GM21737 (cell line): Measurements from ENCODE around the gene DCLK2.
A peak's percentile ranks its signal among the peaks of the same experiment; 100 is the strongest.

Experiments used
- ATAC-seq: cut with Tn5 transposase; IDR thresholded peaks from one replicate; pipeline ENCODE4 v1.9.1; 2021; ENCODE audit warnings: mild to moderate bottlenecking, moderate library complexity; ENCODE audit not compliant: unreplicated experiment

Gene DCLK2

DNA sequence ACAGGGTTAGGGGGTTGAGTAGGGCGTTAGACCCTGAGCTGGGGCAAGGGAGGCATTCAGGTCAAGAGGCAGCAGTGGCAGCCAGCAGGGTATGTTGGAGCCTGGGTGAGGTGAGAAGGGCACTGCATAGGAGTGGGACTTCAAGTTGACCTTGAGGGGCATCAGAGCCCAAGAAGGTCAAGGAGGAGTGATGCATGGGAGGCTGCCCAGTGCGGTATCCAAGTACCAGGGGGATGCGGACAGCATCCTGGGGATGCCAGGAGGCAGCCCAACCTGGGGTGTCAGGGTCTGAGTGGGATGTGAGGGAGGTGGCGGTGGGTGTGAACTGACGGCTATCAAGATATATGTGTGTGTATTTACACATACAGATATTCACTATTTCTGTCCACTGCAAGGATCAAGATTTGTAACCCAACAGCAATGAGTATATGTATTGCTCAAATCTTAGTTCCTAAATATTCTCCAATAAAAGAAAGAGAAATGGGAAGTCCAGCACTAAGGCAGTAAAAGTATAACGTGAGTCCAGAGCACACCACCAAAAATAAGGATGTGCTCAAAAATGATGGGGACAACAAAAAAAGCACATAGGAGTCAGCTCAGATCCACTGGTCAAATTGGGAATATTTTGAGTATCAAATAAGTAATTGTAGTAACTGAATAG lies 9.8 kb upstream of the DCLK2 start:
- no peak for ATAC-seq

DNA sequence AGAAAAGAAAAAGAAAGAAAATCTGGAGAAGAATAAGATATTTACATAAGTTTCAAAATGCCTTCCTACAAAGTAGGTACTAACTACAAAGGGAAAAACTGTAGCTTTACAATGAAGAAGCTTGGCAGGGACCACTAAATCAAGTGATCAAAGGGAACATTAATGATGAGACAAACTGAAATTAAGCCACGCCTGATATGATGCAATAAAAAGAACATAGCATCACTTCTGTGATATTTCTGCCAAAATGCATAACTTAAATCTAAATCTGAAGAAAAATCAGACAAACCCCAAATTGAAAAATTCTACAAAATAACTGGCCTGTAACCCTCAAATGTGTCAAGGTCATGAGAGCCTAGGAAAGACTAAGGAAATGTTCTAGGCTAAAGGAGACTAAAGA lies 8.9 kb upstream of the DCLK2 start:
- ATAC-seq, result no peak

DNA sequence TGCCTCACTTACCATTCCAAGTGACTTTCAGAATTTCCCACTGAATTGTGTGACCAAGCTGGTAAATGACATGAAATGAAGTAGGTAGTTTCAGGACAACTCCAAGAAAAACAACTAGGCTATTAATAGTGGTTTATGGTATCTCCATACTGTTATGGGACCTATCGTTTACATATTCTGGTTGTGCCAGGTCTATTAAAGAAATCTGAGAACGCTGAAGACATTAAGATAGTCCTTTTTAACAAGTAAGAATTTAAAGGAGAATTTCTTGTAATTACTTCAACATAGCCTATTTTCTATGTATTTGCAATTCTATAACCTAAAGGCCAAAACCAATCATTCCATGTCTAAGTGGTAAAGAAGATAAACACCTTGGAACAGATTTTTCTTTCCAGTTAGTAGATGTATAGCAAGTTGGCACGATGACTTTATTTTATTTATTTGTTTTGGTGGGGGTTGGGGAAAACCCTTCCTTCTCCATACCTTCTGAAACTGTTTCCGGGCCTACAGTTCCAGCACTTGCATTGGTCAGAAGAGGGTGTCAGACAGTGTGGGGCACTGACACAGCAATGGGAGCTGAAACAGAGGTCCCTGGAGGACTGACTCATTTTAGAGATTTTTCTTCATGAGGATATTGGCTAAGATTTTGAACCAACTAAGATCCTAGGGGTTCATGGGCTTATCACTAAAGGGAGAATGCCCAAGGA lies 7.6 kb upstream of the DCLK2 start:
- ATAC-seq, result no peak

GRCh38 chr4:150072471-150072870 lies 5.8 kb upstream of the DCLK2 start:
- no peak for ATAC-seq

DNA sequence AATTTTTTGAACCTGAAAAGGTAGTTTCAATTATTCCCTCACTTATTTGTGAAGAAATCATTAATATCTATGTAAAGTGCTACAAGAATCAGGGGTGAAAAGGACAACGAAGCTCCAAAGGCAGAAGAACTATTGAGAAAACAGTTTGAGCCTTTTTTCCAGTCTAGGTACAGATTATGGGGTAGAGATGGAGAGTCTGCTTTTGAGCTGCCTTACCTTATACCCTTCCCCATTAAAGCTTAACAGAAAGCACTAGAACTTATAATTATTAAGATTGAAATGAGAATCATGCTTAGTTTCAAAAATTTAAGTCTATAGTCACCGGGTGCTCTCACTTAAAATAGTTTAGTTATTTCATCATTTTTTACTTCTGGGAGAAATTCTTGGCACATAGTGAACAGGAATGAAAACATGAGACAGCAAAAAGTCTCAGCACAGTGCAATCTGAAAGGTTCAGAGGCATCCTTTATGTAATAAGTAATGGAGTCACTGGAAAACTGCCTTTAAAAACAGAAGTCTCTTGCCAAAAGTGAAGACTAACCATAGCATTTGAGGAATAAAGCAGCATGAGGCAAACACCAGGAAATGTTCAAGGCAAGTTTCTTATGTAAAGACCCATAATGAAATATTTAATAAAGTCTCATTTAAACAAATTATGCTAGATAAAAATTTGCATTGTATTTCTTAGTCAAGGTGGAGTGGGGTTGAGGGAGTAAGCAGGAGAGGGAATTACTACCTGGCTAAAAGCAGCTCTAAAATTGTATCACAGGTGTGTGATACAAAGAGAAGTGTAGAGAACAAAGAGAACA lies 5.1 kb upstream of the DCLK2 start:
- no peak for ATAC-seq

GRCh38 chr4:150074064-150074463 lies 4.2 kb upstream of the DCLK2 start:
- ATAC-seq, result no peak

DNA sequence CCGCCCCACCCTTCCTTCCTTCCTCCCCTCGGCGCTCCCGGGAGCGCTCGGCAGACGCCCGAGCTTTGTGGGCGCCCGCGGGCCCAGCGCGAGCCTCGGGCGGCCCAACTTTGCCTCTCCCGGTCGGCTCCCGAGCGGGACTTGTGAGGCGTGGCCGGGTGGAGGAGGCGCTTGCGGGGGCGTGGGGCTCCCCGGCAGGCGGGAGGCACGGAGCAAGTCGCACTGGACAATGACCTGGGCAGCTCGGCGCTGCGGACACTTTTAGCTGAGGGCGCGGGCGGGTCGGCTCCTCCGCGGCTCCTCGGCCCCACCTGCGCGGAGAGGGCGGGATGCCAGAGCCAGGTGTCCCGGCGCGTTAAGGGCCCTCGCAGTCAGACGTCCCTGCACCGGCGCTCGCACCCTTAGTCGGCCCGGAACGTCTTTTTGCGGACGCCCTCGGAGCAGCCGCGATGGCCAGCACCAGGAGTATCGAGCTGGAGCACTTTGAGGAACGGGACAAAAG lies 385 bp downstream of the DCLK2 start:
- ATAC-seq, result no peak

GRCh38 chr4:150079081-150079581 lies 886 bp downstream of the DCLK2 start:
- ATAC-seq, result no peak

- no peak for ATAC-seq
These were observed 2.1 kb downstream of the DCLK2 start for GRCh38 chr4:150080337-150080736.

DNA sequence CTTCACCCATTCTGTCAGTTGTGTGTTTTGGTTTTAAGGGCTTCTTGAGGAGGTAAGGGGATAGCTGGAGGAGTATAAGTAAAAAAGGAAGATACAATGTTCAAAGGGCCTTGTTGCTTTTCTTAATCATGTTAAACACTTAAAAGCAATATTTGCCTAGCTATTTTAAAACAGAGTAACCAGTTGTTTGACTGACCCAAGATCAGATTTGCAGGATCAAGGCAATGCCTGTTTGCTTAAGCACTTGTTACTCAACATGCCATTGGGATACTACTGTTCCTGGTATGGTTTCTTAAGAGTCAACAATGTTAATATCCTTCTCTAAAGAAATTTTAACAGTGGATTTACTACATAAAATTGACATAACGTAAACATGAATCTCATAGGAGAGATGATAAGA lies 2.6 kb downstream of the DCLK2 start:
- ATAC-seq, result no peak

GRCh38 chr4:150082241-150082640 lies 4.0 kb downstream of the DCLK2 start:
- ATAC-seq, result peak; percentile 81

DNA sequence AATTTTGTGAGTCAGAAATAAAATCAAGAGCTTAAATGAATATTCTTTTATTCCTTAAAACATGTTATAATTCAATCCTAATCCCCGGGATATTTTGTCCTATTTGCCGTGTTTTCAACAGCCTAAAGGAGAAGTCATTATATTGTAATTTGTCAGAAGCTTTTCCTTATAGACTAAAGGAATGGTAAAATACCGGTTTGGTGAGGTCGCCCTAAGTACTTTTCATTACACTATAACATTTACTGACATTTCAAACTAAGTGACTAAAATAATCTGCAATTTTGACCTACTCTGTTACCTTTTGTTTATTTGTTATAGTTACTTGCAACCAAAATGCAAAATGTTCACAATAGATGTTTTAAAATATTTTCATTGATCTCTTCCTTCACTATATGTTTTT lies 8.8 kb downstream of the DCLK2 start:
- ATAC-seq, result no peak

- no peak for ATAC-seq
These were observed 11.5 kb downstream of the DCLK2 start for GRCh38 chr4:150089732-150090131.

- no peak for ATAC-seq
These were observed 12.6 kb downstream of the DCLK2 start for GRCh38 chr4:150090836-150091235.

GRCh38 chr4:150094676-150095075 lies 16.4 kb downstream of the DCLK2 start:
- no peak for ATAC-seq

DNA sequence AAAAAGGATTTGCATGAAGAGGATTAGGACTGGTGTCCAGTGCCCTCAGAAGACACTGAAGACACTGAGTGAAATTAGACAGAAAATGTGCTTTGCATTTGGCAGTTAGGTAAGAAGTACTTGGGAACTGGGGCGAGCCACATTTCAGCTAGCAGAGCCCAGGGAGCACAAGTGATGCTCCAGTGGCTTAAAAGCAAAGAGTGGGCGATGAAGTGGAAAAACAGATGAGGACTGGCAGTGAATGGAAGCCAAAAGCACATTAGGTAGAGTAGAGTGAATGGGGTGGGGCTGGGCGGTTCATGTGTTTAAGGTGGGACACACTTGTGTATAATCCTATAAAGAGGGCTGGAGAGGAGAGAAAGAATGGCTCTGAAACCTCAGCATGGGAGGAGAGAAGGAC lies 18.4 kb downstream of the DCLK2 start:
- ATAC-seq, result no peak

GRCh38 chr4:150098214-150098613 lies 20.0 kb downstream of the DCLK2 start:
- no peak for ATAC-seq

DNA sequence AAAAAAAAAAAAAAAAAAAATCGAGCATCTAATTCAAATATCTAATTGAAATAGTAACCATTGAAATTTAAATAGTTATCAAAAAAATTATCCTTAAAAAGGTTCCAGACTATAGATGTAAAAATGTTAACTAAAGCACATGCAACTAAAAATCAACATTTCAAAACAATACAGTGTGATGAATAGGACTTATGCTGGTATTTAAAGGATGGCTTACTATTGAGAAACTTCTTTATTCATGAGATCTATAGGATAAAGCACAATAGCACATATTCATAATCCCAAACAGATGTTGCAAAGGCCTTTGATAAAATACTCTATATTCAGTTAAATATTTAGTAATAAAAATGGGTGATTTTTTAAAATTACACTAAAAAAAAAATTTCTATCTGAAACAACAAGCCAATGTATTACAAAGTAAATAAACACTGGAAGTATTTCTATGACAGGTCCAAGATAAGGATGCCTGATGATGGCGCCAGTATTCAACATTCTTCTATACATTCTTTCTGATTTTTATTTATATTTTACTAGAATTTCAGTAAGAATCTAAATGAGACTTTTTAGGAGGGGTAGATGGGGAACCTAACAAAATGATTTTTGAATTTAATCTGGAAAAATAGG lies 26.3 kb downstream of the DCLK2 start:
- no peak for ATAC-seq

GRCh38 chr4:150106886-150107285 lies 28.6 kb downstream of the DCLK2 start:
- no peak for ATAC-seq

DNA sequence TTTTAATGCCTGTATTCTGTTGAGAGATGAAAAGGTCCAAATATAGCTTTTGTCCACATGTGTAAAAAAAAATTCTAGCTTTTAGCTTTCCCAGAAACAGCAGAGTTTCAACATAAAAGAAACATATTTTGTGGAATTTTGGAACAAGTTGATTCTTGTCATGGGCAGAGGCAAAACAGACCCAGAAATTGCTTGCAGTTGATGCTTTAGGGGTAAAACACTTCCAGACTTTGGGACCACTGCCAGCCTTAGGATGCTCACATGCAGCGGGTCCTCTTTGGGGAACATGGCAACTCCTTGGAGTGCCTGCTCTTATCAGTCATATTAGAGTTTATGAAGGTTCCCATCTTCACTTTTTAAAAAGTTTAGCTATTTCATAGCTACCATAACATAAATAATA lies 30.4 kb downstream of the DCLK2 start:
- no peak for ATAC-seq

DNA sequence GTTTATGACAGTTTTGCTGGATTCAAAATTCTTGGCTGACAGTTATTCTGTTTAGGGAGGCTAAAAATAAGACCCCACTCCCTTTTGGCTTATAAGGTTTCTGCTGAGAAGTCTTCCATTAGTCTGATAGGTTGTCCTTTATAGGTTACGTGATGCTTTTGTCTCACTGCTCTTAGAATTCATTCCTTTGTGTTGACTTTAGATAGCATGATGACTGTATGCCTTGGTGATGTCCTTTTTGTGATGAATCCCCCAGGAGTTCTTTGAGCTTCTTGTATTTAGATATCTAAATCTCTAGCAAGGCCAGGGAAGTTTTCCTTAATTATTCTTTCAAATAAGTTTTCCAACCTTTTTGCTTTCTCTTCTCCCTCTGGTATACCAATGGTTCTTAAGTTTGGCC lies 36.4 kb downstream of the DCLK2 start:
- ATAC-seq, result no peak
